HEK293T (cell line): ENCODE measurements around the gene HOXC9.

Source experiments
- FOXA1 ChIP-seq: fragments of 450-650 bp; IDR thresholded peaks from 2 replicates; pipeline ENCODE4 v1.6.1; 2016; ENCODE audit warnings: mild to moderate bottlenecking
- HDGF ChIP-seq: fragments of 450-650 bp; IDR thresholded peaks from 2 replicates; pipeline ENCODE4 v1.6.1; 2017; ENCODE audit warnings: antibody characterized with exemption, borderline replicate concordance
- NFRKB ChIP-seq: fragments of 450-650 bp; IDR thresholded peaks from 2 replicates; pipeline ENCODE4 v1.6.1; 2016; ENCODE audit warnings: mild to moderate bottlenecking, moderate library complexity

DNA sequence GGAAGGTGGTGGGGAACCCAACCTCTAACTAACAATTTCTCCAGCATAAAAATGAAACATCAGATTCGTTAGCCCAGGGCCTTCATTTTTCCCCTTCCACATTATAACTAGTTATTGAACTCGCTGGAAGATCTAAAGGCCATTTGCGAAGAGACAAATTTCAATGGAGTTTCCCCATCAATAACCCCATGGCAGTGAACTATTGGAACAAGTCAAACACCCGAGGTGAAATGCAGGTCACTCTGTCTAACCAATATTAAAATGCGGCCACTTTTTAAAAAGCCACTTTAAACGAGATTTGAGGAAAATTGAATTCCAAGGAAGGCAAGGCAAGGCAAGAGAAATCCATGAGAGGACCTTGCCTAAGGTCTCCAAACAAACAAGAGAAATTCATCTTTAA lies 49.1 kb downstream of the HOXC9 start:
- TF ChIP-seq FOXA1 (no peak), HDGF (no peak), NFRKB (no peak)
